OCI-LY7 (cell line): ENCODE results near the gene FUNDC1. TPM values are rescaled to one million over a fixed set of nuclear protein-coding genes. Genes with fewer than 3 reads are reported as not detected.

Experiments
- BruUV-seq: library from RNA; stranded (reverse); fragments of 400-500 nt; replicated peaks from 2 replicates; lab custom pipeline; 2021; lab: Mats Ljungman, UMichigan
- CTCF ChIA-PET: fragments of 300-600 bp; sonication (Branson Sonifier 250); formaldehyde crosslinking; loops from one replicate; lab custom pipeline; 2022; ENCODE audit warnings: antibody characterized with exemption; ENCODE audit not compliant: unreplicated experiment; lab: Charles Lee
- POLR2A ChIA-PET: fragments of 300-600 bp; sonication (Branson Sonifier 250); formaldehyde crosslinking; loops from one replicate; lab custom pipeline; 2022; ENCODE audit warnings: antibody characterized with exemption; lab: Charles Lee
- DNase-seq: peaks from one replicate; pipeline ENCODE4 v3.0.0-alpha.2; 2015; ENCODE audit warnings: low spot score
- H2AFZ ChIP-seq: fragments of 200-600 bp; sonication (generic), shearing (Covaris generic); 2 replicates; pipeline ENCODE4 v1.6.1; 2014; ENCODE audit warnings: mild to moderate bottlenecking, antibody characterized with exemption, low read length, moderate library complexity
- H3K27ac ChIP-seq: fragments of 200-600 bp; sonication (generic); 2 replicates; pipeline ENCODE4 v1.5.1; 2014; ENCODE audit warnings: mixed run types, low read depth, mild to moderate bottlenecking, moderate library complexity, low read length, inconsistent platforms; ENCODE audit not compliant: poor library complexity, severe bottlenecking
- H3K36me3 ChIP-seq: fragments of 200-600 bp; sonication (generic); 2 replicates; pipeline ENCODE4 v1.6.1; 2014; ENCODE audit warnings: mild to moderate bottlenecking, antibody characterized with exemption, low read length, moderate library complexity, mixed read lengths; ENCODE audit not compliant: insufficient read depth
- H3K4me1 ChIP-seq: fragments of 200-600 bp; sonication (generic); 2 replicates; pipeline ENCODE4 v1.5.1; 2014; ENCODE audit warnings: mild to moderate bottlenecking, low read length; ENCODE audit not compliant: insufficient read depth, poor library complexity, severe bottlenecking
- H3K4me2 ChIP-seq: fragments of 200-600 bp; sonication (generic); 2 replicates; pipeline ENCODE4 v1.6.1; 2014; ENCODE audit warnings: mild to moderate bottlenecking, low read length
- H3K4me3 ChIP-seq: fragments of 200-600 bp; sonication (generic); 2 replicates; pipeline ENCODE4 v1.5.1; 2014; ENCODE audit warnings: mild to moderate bottlenecking, low read depth, low read length; ENCODE audit not compliant: poor library complexity, severe bottlenecking
- H3K79me2 ChIP-seq: fragments of 200-600 bp; sonication (generic); 2 replicates; pipeline ENCODE4 v1.6.1; 2016; ENCODE audit warnings: low read depth, mild to moderate bottlenecking, low read length, moderate library complexity, mixed read lengths; ENCODE audit not compliant: insufficient read depth
- H3K9me2 ChIP-seq: fragments of 200-600 bp; sonication (generic); 2 replicates; pipeline ENCODE4 v1.6.1; 2016; ENCODE audit warnings: mild to moderate bottlenecking, low read length, mixed read lengths; ENCODE audit not compliant: insufficient read depth
- H3K9me3 ChIP-seq: fragments of 200-600 bp; sonication (generic); 2 replicates; pipeline ENCODE4 v1.6.1; 2014; ENCODE audit warnings: mild to moderate bottlenecking, mixed run types, low read length, mixed read lengths
- H4K20me1 ChIP-seq: fragments of 200-600 bp; sonication (generic); 2 replicates; pipeline ENCODE4 v1.6.1; 2014; ENCODE audit warnings: mild to moderate bottlenecking, antibody characterized with exemption, low read length, moderate library complexity, mixed read lengths; ENCODE audit not compliant: insufficient read depth
- CTCF ChIP-seq: fragments of 200-600 bp; sonication (generic); conservative IDR thresholded peaks from 2 replicates; pipeline ENCODE4 v1.5.1; 2014; ENCODE audit warnings: mild to moderate bottlenecking, antibody characterized with exemption, low read length, moderate library complexity, mixed read lengths
- EZH2phosphoT487 ChIP-seq: fragments of 200-600 bp; sonication (generic); IDR thresholded peaks from 2 replicates; pipeline ENCODE4 v1.6.1; 2018; ENCODE audit warnings: low read depth, borderline replicate concordance, mild to moderate bottlenecking, mixed run types, antibody characterized with exemption, low read length, moderate library complexity, mixed read lengths
- intact Hi-C: fragments of 100-400 bp; cut with micrococcal nuclease; formaldehyde crosslinking; loops from one replicate; pipeline ENCODE4 v1.10.0; 2022; ENCODE audit not compliant: unreplicated experiment
- total RNA-seq, 2 experiments: library from RNA; depleted of rRNA in 1 of 2; stranded (reverse); fragments of >200 nt in 1 of 2; shearing (Covaris generic) in 1 of 2; gene quantifications; 2 replicates each; pipeline ENCODE4 v1.2.3, GENCODE V29; 2014 to 2022

FUNDC1 gene
- total RNA-seq, 2 experiments from 2014 or later: 10.2 to 13.5 TPM

GRCh38 chrX:44536198-44536597 is 6.5 kb downstream of the FUNDC1 start:
- peaks cover 3% of the 10 kb centered on the region; the same call in 1 of the 2 replicates for H3K79me2 ChIP-seq
- H3K9me3 ChIP-seq: no peaks in the 10 kb centered on the region
- H3K27ac ChIP-seq: no peak overlapping the region
- H2AFZ ChIP-seq: no peak overlapping the region
- H3K9me2 ChIP-seq: no peaks in the 10 kb centered on the region
- BruUV-seq: no TSS peak
- TF ChIP-seq CTCF: no peak
- TF ChIP-seq EZH2phosphoT487: no peak
- ChIA-PET CTCF (no interaction called here), POLR2A (no interaction called here)
- H3K4me2 ChIP-seq: no peak overlapping the region
- peaks cover 1% of the 10 kb centered on the region for H3K4me1 ChIP-seq
- peaks cover 20% of the 10 kb centered on the region for H3K36me3 ChIP-seq
- DNase-seq: no peak
- no peaks in the 10 kb centered on the region for H4K20me1 ChIP-seq
- intact Hi-C loops: no loop called here
- H3K4me3 ChIP-seq: no peak overlapping the region

GRCh38 chrX:44529310-44529709 is 13.3 kb downstream of the FUNDC1 start:
- TF ChIP-seq CTCF: no peak
- TF ChIP-seq EZH2phosphoT487: no peak
- BruUV-seq: no TSS peak
- POLR2A ChIA-PET: interaction anchor here (0.5 kb wide), 1 partner anchor 337 kb away, joined by 8 read pairs; no protein-coding TSS in a partner anchor
- intact Hi-C loops: no loop called here
- Histone ChIP-seq H3K79me2 (no peaks in the 10 kb centered on the region), H3K4me3 (no peak overlapping the region), H3K36me3 (peaks cover under 1% of the 10 kb centered on the region; the same call in 1 of the 2 replicates), H3K4me2 (no peak overlapping the region), H3K9me2 (no peaks in the 10 kb centered on the region), H3K4me1 (no peaks in the 10 kb centered on the region), H3K9me3 (no peaks in the 10 kb centered on the region), H3K27ac (no peak overlapping the region), H2AFZ (no peak overlapping the region), H4K20me1 (no peaks in the 10 kb centered on the region)
- DNase-seq: no peak
- CTCF ChIA-PET: no interaction called here

- TF ChIP-seq EZH2phosphoT487 (no peak), CTCF (no peak)
- ChIA-PET POLR2A (no interaction called here), CTCF (no interaction called here)
- H3K4me1 ChIP-seq: no peaks in the 10 kb centered on the region
- H4K20me1 ChIP-seq: no peaks in the 10 kb centered on the region
- H3K9me2 ChIP-seq: no peaks in the 10 kb centered on the region
- no peak for DNase-seq
- no peak overlapping the region for H3K4me3 ChIP-seq
- no peaks in the 10 kb centered on the region for H3K36me3 ChIP-seq
- H3K79me2 ChIP-seq: no peaks in the 10 kb centered on the region
- H2AFZ ChIP-seq: no peak overlapping the region
- intact Hi-C loops: no loop called here
- no peaks in the 10 kb centered on the region for H3K9me3 ChIP-seq
- H3K4me2 ChIP-seq: no peak overlapping the region
- BruUV-seq: no TSS peak
- no peak overlapping the region for H3K27ac ChIP-seq
Measured at GRCh38 chrX:44514272-44514671, 28.4 kb downstream of the FUNDC1 start.
